ENCODE measurements around the gene MLPH.

DNA sequence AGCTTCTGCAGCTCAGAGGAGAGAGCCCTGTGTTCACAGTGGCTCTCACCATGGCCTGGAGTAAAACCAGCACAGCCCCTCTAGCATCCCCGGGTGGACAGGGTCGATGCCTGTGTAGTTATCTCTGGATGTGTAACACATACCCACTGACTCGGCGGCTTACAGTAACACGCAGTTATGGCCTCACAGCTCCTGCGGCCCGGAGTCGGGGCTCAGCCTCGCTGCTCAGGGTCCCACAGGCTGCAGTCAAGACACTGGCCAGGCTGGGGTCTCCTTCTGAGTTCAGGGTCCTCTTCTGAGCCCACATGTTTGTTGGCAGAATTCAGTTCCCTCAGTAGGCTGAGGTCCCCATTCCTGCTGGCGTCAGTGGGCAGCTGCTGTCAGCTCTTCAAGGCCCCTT is 106.0 kb downstream of the MLPH start:
- TF ChIP-seq, protein P1, sequence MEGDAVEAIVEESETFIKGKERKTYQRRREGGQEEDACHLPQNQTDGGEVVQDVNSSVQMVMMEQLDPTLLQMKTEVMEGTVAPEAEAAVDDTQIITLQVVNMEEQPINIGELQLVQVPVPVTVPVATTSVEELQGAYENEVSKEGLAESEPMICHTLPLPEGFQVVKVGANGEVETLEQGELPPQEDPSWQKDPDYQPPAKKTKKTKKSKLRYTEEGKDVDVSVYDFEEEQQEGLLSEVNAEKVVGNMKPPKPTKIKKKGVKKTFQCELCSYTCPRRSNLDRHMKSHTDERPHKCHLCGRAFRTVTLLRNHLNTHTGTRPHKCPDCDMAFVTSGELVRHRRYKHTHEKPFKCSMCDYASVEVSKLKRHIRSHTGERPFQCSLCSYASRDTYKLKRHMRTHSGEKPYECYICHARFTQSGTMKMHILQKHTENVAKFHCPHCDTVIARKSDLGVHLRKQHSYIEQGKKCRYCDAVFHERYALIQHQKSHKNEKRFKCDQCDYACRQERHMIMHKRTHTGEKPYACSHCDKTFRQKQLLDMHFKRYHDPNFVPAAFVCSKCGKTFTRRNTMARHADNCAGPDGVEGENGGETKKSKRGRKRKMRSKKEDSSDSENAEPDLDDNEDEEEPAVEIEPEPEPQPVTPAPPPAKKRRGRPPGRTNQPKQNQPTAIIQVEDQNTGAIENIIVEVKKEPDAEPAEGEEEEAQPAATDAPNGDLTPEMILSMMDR (IDR thresholded peaks at IDR 0.05) = no peak
- no peak for TF ChIP-seq POLR2AphosphoS5 (IDR thresholded peaks at IDR 0.05; ENCODE audit: insufficient read depth in 1 of 2, low read depth in 1 of 2)
